Measurements from ENCODE around the gene UNC5C.

UNC5C gene

GRCh38 chr4:95499291-95499696 is 49.5 kb downstream of the UNC5C start:
- TF ChIP-seq ZNF639 (tag by site-specific recombination; IDR thresholded peaks at IDR 0.05) (no peak), ZNF155 (tag by site-specific recombination; IDR thresholded peaks at IDR 0.05) (no peak), ZNF654 (tag by site-specific recombination; IDR thresholded peaks at IDR 0.05; ENCODE audit: low read depth) (no peak), WT1 (tag by site-specific recombination; IDR thresholded peaks at IDR 0.05) (peak; percentile 72)
- H3K36me3 ChIP-seq (ENCODE audit: control insufficient read depth in 2 of 2, insufficient read depth in 1 of 2, low read length in 2 of 2) = no peaks in the 10 kb centered on the region
- no peak overlapping the region for H3K27ac ChIP-seq (ENCODE audit: extremely low read depth, low read depth, low read length)
- H3K4me1 ChIP-seq (ENCODE audit: control insufficient read depth, insufficient read depth, low read length) = peaks cover 3% of the 10 kb centered on the region; the same call in 1 of the 2 replicates
- no peak overlapping the region for H3K4me3 ChIP-seq (ENCODE audit: low read depth, low read length)
- CTCF ChIA-PET = no interaction called here
- POLR2A ChIA-PET = no interaction called here
- H3K9me3 ChIP-seq (ENCODE audit: control insufficient read depth, insufficient read depth, low read depth, low read length) = no peaks in the 10 kb centered on the region

GRCh38 chr4:95494186-95494585 is 54.6 kb downstream of the UNC5C start:
- Histone ChIP-seq H3K36me3 (ENCODE audit: control insufficient read depth in 2 of 2, insufficient read depth in 1 of 2, low read length in 2 of 2) (no peaks in the 10 kb centered on the region), H3K27ac (ENCODE audit: extremely low read depth, low read depth, low read length) (no peak overlapping the region), H3K9me3 (ENCODE audit: control insufficient read depth, insufficient read depth, low read depth, low read length) (no peaks in the 10 kb centered on the region), H3K4me3 (ENCODE audit: low read depth, low read length) (no peak overlapping the region), H3K4me1 (ENCODE audit: control insufficient read depth, insufficient read depth, low read length) (no peaks in the 10 kb centered on the region)
- ChIA-PET CTCF (interaction anchor here (0.7 to 1.2 kb wide), 2 partner anchors 16 to 571 kb away, joined by 3 read pairs; no protein-coding TSS in a partner anchor), POLR2A (no interaction called here)
- TF ChIP-seq OSR2 (tag by site-specific recombination; IDR thresholded peaks at IDR 0.05) = no peak
- TF ChIP-seq ZNF600 (tag by site-specific recombination; IDR thresholded peaks at IDR 0.05) = no peak
- no peak for TF ChIP-seq ZNF521 (tag by site-specific recombination; IDR thresholded peaks at IDR 0.05)
- no peak for TF ChIP-seq ZNF16 (tag by site-specific recombination; IDR thresholded peaks at IDR 0.05; ENCODE audit: low read depth)

- ChIA-PET POLR2A (no interaction called here), CTCF (no interaction called here)
- no peaks in the 10 kb centered on the region for H3K4me1 ChIP-seq (ENCODE audit: control insufficient read depth, insufficient read depth, low read length)
- H3K27ac ChIP-seq (ENCODE audit: extremely low read depth, low read depth, low read length) = no peak overlapping the region
- no peaks in the 10 kb centered on the region for H3K9me3 ChIP-seq (ENCODE audit: control insufficient read depth, insufficient read depth, low read depth, low read length)
- H3K36me3 ChIP-seq (ENCODE audit: control insufficient read depth in 2 of 2, insufficient read depth in 1 of 2, low read length in 2 of 2) = no peaks in the 10 kb centered on the region
- H3K4me3 ChIP-seq (ENCODE audit: low read depth, low read length) = no peak overlapping the region
- no peak for TF ChIP-seq HOXA7 (CRISPR knock-in tag; IDR thresholded peaks at IDR 0.05; ENCODE audit: borderline replicate concordance)
- no peak for TF ChIP-seq ZNF548 (tag by site-specific recombination; IDR thresholded peaks at IDR 0.05)
- no peak for TF ChIP-seq ZNF140 (tag by site-specific recombination; IDR thresholded peaks at IDR 0.05)
- no peak for TF ChIP-seq KLF10 (tag by site-specific recombination; IDR thresholded peaks at IDR 0.05)
- no peak for TF ChIP-seq ZNF132 (tag by site-specific recombination; IDR thresholded peaks at IDR 0.05; ENCODE audit: borderline replicate concordance)
- TF ChIP-seq ZNF184 (tag by site-specific recombination; IDR thresholded peaks at IDR 0.05) = no peak
- TF ChIP-seq ZNF324 (tag by site-specific recombination; IDR thresholded peaks at IDR 0.05) = no peak
Measured at GRCh38 chr4:95478679-95479078, 70.1 kb downstream of the UNC5C start.

GRCh38 chr4:95476121-95476520 is 72.7 kb downstream of the UNC5C start:
- Histone ChIP-seq H3K36me3 (ENCODE audit: control insufficient read depth in 2 of 2, insufficient read depth in 1 of 2, low read length in 2 of 2) (no peaks in the 10 kb centered on the region), H3K9me3 (ENCODE audit: control insufficient read depth, insufficient read depth, low read depth, low read length) (no peaks in the 10 kb centered on the region), H3K4me1 (ENCODE audit: control insufficient read depth, insufficient read depth, low read length) (no peaks in the 10 kb centered on the region), H3K4me3 (ENCODE audit: low read depth, low read length) (no peak overlapping the region), H3K27ac (ENCODE audit: extremely low read depth, low read depth, low read length) (no peak overlapping the region)
- CTCF ChIA-PET = interaction anchor here (0.5 kb wide), 1 partner anchor 8 kb away, joined by 3 read pairs; no protein-coding TSS in a partner anchor
- POLR2A ChIA-PET = no interaction called here
- no peak for TF ChIP-seq ZNF426 (tag by site-specific recombination; IDR thresholded peaks at IDR 0.05)

- CTCF ChIA-PET = no interaction called here
- POLR2A ChIA-PET = no interaction called here
- H3K9me3 ChIP-seq (ENCODE audit: control insufficient read depth, insufficient read depth, low read depth, low read length) = no peaks in the 10 kb centered on the region
- H3K4me3 ChIP-seq (ENCODE audit: low read depth, low read length) = no peak overlapping the region
- H3K27ac ChIP-seq (ENCODE audit: extremely low read depth, low read depth, low read length) = no peak overlapping the region
- H3K4me1 ChIP-seq (ENCODE audit: control insufficient read depth, insufficient read depth, low read length) = no peaks in the 10 kb centered on the region
- TF ChIP-seq GLI4 (tag by site-specific recombination; IDR thresholded peaks at IDR 0.05) (no peak), ZBTB17 (tag by site-specific recombination; IDR thresholded peaks at IDR 0.05) (peak; percentile 35; the same call in 1 of the 2 replicates), HOXC10 (CRISPR knock-in tag; IDR thresholded peaks at IDR 0.05) (no peak), KLF1 (tag by site-specific recombination; IDR thresholded peaks at IDR 0.05) (no peak), ZNF585B (tag by site-specific recombination; IDR thresholded peaks at IDR 0.05) (peak; percentile 34; the same call in 1 of the 2 replicates)
- H3K36me3 ChIP-seq (ENCODE audit: control insufficient read depth in 2 of 2, insufficient read depth in 1 of 2, low read length in 2 of 2) = no peaks in the 10 kb centered on the region
Measured at GRCh38 chr4:95472534-95472933, 76.2 kb downstream of the UNC5C start.

Measured in HEK293 (cell line).